CD4-positive, alpha-beta T cell treated with Interleukin-4 for 4 hours (primary cell): Measurements from ENCODE around the gene UBE2G1.
A peak's percentile ranks its signal among the peaks of the same experiment; 100 is the strongest.

Experiments used
- DNase-seq: peaks from one replicate; pipeline ENCODE4 v3.0.0-alpha.2; 2020

Gene UBE2G1

GRCh38 chr17:4333041-4333440 lies 33.4 kb downstream of the UBE2G1 start:
- DNase-seq, result no peak

GRCh38 chr17:4332296-4332970 lies 34.0 kb downstream of the UBE2G1 start:
- DNase-seq, result no peak

- DNase-seq, result no peak
Measured at GRCh38 chr17:4331614-4332013, 34.9 kb downstream of the UBE2G1 start.

- DNase-seq, result no peak
Measured at GRCh38 chr17:4329838-4330237, 36.6 kb downstream of the UBE2G1 start.

GRCh38 chr17:4327606-4328005 lies 38.9 kb downstream of the UBE2G1 start:
- DNase-seq, result no peak

- no peak for DNase-seq
Measured at GRCh38 chr17:4326608-4327007, 39.9 kb downstream of the UBE2G1 start.

GRCh38 chr17:4326112-4326511 lies 40.4 kb downstream of the UBE2G1 start:
- no peak for DNase-seq

GRCh38 chr17:4324463-4324862 lies 42.0 kb downstream of the UBE2G1 start:
- no peak for DNase-seq

GRCh38 chr17:4319221-4319620 lies 47.3 kb downstream of the UBE2G1 start:
- no peak for DNase-seq

DNA sequence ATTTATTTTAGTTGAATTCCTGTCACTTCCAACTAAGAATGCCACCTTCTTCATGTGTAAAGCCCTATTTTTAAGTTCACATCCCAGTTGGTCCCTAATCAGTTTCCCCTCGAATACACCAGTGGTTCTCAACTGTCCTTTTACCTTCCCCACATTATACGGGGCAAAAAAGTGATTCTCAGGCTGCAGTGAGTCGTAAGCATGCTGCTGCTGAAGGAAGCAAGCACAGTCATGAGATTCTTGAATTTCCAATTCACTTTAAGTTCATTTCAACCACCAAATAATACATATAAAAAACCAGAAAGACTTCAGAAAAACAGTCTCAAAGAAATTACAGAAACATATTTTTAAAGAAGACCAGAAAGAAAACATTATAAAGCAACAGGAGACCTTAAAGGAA lies 47.9 kb downstream of the UBE2G1 start:
- DNase-seq, result no peak

- DNase-seq, result no peak
Measured at GRCh38 chr17:4318186-4318585, 48.3 kb downstream of the UBE2G1 start.

- DNase-seq, result no peak
Measured at GRCh38 chr17:4317610-4318009, 48.9 kb downstream of the UBE2G1 start.

- DNase-seq, result no peak
Measured at GRCh38 chr17:4316648-4317047, 49.8 kb downstream of the UBE2G1 start.

- DNase-seq, result no peak
Measured at GRCh38 chr17:4314618-4315017, 51.9 kb downstream of the UBE2G1 start.

GRCh38 chr17:4314179-4314578 lies 52.3 kb downstream of the UBE2G1 start:
- DNase-seq, result no peak

DNA sequence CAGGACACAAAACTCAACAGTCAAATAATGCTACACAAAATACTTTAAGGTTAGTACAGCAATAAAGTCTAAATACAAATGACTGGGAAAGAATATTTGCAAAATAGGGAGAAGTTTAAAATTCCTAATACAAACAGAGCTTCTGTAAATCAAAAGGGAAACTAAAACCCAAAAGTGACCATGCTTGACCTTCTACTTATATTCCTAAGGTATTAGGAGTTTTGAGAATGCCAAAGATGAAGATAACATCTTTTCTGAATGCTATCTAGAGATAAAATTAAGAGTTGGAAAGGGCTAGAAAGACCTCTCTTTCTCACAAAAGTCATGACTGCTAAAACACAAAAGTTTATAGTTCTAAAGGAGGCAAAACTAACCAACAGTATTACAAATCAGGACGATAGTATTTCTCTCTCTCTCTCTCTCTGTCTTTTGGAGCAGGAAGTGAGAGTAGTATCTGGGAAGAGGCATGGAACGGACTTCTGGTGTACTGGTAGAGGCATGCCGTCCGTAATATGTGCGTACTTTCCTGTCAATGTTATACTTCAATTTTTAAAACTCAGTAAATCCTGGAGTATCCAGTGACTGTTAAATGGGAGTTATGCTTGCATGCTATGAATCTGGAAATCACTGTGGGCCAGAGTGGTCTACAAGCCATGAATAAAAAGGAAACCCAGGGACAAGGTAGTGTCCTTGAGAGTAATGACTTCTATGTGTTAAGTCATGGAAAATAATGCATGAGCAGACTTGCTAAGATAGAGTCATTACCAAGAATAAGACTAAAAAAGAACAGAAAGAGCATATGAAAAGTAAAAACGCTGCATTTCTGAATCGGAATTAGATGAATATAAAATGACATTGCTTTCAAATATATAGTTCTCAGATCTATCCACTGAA lies 53.0 kb downstream of the UBE2G1 start:
- no peak for DNase-seq

- no peak for DNase-seq
Measured at GRCh38 chr17:4310354-4311060, 56.0 kb downstream of the UBE2G1 start.

GRCh38 chr17:4309897-4310296 lies 56.6 kb downstream of the UBE2G1 start:
- DNase-seq, result no peak

DNA sequence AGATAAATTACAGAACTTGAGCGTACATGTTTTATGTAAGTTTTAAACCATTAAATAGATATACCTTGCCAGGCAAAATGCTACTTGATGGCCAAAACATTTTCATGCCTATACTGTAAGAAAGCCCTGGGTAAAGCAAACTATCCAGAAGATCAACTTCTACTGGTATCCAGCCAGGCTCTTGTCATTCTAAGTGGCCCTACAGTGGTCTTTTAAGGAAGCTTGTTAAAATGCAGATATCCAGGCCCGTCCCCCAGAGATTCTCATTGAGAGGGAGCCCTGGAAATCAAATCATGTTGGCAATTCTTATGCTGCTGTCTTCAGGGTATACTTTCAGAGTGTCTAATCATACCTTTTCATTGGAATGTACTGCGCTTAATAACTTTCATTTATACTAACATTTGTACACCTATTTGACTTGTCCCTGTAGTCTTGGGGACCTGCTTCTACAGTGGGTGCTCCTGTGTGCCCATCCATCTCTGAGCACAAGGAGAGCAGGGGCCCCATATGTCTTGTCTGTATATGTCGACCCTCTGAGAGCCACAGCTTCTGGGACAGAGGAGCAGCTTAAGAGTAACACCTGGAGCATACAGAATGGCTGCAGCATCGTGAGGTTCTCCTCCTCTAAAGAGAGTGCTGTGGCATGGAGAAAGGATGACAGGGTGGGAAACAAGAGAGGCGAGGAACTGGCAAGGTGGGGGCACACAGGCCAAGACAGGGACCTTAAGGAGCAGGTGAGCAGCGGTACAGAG lies 59.1 kb downstream of the UBE2G1 start:
- no peak for DNase-seq

DNA sequence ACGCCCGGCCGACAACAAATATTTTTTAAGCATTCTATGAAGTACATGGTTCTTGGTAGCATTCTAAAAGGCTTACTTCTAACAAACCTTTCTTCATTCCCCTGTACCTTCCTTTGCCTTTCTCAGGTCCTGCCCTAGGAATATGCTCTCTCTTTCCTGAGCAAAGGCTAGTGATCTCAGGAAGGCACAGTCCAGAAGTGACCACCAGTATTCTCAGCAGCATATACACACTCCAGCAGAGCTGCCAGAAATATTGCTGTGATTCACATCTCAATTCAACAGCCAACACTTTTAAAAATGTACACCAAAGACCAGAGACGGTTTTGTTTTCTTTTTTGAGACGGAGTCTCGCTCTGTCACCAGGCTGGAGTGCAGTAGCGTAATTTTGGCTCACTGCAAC lies 61.3 kb downstream of the UBE2G1 start:
- DNase-seq, result no peak

GRCh38 chr17:4304417-4305027 lies 62.0 kb downstream of the UBE2G1 start:
- DNase-seq, result peak; percentile 63

DNA sequence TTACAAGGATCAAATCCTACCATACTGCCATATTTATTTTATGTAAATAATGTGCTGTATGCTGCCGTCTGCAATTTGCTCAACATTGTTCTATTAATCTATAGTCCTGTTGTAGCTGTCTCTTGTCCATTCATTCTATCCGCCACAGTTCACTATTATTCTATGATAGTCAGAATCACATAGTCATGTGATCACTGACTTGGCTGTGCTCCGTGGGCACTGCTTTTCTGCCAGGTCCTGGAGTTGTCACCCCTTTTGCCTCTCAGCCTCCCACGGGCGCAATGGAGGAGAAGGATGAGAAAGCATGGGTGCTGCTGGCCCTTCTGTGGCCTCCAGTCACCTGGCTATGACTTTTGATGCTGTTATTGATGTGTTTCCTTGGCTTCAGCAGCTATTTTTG lies 65.4 kb downstream of the UBE2G1 start:
- DNase-seq, result no peak

DNA sequence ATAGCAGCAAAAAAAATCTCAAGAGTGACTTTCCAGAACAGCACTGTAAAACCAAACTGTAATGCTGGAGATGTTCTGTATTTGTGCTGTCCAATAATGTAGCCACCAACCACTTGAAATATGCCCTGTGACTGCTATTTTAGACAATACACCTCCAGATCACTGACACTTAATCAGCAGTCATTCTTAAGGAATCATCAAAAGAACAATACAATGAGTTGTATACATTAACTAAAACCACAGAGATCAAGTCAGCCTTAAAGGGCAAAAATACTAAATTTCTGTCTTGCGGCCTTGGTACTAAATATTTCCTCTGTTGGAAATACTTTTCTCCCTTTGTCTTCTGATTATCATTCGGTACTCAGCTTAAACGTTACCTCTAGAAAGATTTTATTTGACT lies 69.1 kb downstream of the UBE2G1 start:
- DNase-seq, result no peak
